ENCODE results near the gene CGB1. TPM values are rescaled to one million over a fixed set of nuclear protein-coding genes. Genes with fewer than 3 reads are reported as not detected.

CGB1 gene
- total and polyA plus RNA-seq, 9 of the 15 experiments (the other 6 are each of a cell fraction or from before 2014, with no cell fraction given), result not detected

GRCh38 chr19:49073514-49074378 lies 37.1 kb upstream of the CGB1 start (continued):
- peak; percentile 30; the same call in 1 of the 2 replicates for TF ChIP-seq SMARCA4 (IDR thresholded peaks at IDR 0.05)
- TF ChIP-seq, protein P1, sequence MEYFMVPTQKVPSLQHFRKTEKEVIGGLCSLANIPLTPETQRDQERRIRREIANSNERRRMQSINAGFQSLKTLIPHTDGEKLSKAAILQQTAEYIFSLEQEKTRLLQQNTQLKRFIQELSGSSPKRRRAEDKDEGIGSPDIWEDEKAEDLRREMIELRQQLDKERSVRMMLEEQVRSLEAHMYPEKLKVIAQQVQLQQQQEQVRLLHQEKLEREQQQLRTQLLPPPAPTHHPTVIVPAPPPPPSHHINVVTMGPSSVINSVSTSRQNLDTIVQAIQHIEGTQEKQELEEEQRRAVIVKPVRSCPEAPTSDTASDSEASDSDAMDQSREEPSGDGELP (CRISPR knock-in tag; IDR thresholded peaks at IDR 0.05; ENCODE audit: borderline replicate concordance), result peak; percentile 45; the same call in 1 of the 2 replicates
- TF ChIP-seq, protein P2, sequence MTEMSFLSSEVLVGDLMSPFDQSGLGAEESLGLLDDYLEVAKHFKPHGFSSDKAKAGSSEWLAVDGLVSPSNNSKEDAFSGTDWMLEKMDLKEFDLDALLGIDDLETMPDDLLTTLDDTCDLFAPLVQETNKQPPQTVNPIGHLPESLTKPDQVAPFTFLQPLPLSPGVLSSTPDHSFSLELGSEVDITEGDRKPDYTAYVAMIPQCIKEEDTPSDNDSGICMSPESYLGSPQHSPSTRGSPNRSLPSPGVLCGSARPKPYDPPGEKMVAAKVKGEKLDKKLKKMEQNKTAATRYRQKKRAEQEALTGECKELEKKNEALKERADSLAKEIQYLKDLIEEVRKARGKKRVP (CRISPR knock-in tag; IDR thresholded peaks at IDR 0.05), result no peak
- no peak for TF ChIP-seq TBL1XR1 (IDR thresholded peaks at IDR 0.05; ENCODE audit: low read length in 2 of 2)
- TF ChIP-seq, protein P3, sequence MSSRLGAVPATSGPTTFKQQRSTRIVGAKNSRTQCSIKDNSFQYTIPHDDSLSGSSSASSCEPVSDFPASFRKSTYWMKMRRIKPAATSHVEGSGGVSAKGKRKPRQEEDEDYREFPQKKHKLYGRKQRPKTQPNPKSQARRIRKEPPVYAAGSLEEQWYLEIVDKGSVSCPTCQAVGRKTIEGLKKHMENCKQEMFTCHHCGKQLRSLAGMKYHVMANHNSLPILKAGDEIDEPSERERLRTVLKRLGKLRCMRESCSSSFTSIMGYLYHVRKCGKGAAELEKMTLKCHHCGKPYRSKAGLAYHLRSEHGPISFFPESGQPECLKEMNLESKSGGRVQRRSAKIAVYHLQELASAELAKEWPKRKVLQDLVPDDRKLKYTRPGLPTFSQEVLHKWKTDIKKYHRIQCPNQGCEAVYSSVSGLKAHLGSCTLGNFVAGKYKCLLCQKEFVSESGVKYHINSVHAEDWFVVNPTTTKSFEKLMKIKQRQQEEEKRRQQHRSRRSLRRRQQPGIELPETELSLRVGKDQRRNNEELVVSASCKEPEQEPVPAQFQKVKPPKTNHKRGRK (tag; IDR thresholded peaks at IDR 0.05), result peak; percentile 82

Measured in K562 (cell line).